Body of pancreas (tissue), 4 donors: ENCODE results near the gene ULK4.
"Not testable (repeated sequence)": the region's sequence is repeated elsewhere in the genome, so short reads cannot be mapped to it uniquely, and the experiment has no call there.

Experiments used
- CTCF ChIP-seq, 7 experiments: fragments of 450-650 bp in 4 of 7; fragments of 200-600 bp in 3 of 7; sonication (generic) in 3 of 7; IDR thresholded peaks; one replicate each; pipeline ENCODE4 v1.5.1; 2016 to 2019; ENCODE audit warnings: antibody characterized with exemption in 7 of 7
- POLR2A ChIP-seq, 3 donors: fragments of 450-650 bp; IDR thresholded peaks; one replicate each; pipeline ENCODE4 v1.6.1; 2016; ENCODE audit warnings: antibody characterized with exemption in 3 of 3, mild to moderate bottlenecking in 2 of 3

GRCh38 chr3:41977401-41977800 is 15.5 kb upstream of the ULK4 start:
- TF ChIP-seq CTCF, POLR2A (IDR thresholded peaks at IDR 0.05): not testable (repeated sequence)
